K562 (cell line): ENCODE results near the gene ASMTL. TPM values are rescaled to one million over a fixed set of nuclear protein-coding genes. Genes with fewer than 3 reads are reported as not detected.

Experiments
- C11orf30 ChIP-seq: fragments of 450-650 bp; IDR thresholded peaks from 2 replicates; pipeline ENCODE4 v1.6.1; 2016; ENCODE audit warnings: low read depth, mild to moderate bottlenecking
- CBFA2T3 ChIP-seq: fragments of 450-650 bp; IDR thresholded peaks from 2 replicates; pipeline ENCODE4 v1.6.1; 2017
- FOS ChIP-seq: IDR thresholded peaks from 3 replicates; pipeline ENCODE4 v1.6.1; 2011; ENCODE audit not compliant: insufficient read length; ENCODE audit errors: extremely low read depth
- KDM4B ChIP-seq, 2 experiments: fragments of 450-650 bp in 1 of 2; sonication (generic) in 1 of 2; IDR thresholded peaks; 2 replicates each; pipeline ENCODE4 v1.6.1; 2016 to 2017; ENCODE audit warnings: borderline replicate concordance in 2 of 2, antibody characterized with exemption in 1 of 2, low read depth in 1 of 2, mild to moderate bottlenecking in 1 of 2
- MBD2 ChIP-seq: sonication (generic); IDR thresholded peaks from 2 replicates; pipeline ENCODE4 v1.6.1; 2016; ENCODE audit warnings: low read depth, borderline replicate concordance
- SMARCA4 ChIP-seq: fragments of 450-650 bp; IDR thresholded peaks from 2 replicates; pipeline ENCODE4 v1.6.1; 2016
- SMARCE1 ChIP-seq: fragments of 450-650 bp; IDR thresholded peaks from 2 replicates; pipeline ENCODE4 v1.7.1; 2016; ENCODE audit warnings: mild to moderate bottlenecking
- TEAD4 ChIP-seq, 2 experiments: sonication (generic) in 1 of 2; formaldehyde crosslinking in 1 of 2; IDR thresholded peaks; 2 replicates each; pipeline versions ENCODE4 v1.6.1 to v1.8.0; 2012 to 2022; ENCODE audit warnings: borderline replicate concordance in 1 of 2, inconsistent platforms in 1 of 2, low read length in 1 of 2, mild to moderate bottlenecking in 1 of 2, missing genetic modification reagents in 1 of 2
- TFAM ChIP-seq: fragments of 250-450 bp; sonication (Bioruptor Pico); conservative IDR thresholded peaks from 2 replicates; pipeline ENCODE4 v1.5.0; 2021; ENCODE audit warnings: mild to moderate bottlenecking, moderate library complexity
- THRAP3 ChIP-seq: fragments of 450-650 bp; IDR thresholded peaks from 2 replicates; pipeline ENCODE4 v1.6.1; 2016; ENCODE audit warnings: mild to moderate bottlenecking, inconsistent platforms, borderline replicate concordance
- ZNF384 ChIP-seq: IDR thresholded peaks from 2 replicates; pipeline ENCODE4 v1.6.1; 2012; ENCODE audit warnings: low read depth, low read length, improper control_type of control experiment
- ZNF395 ChIP-seq: fragments of 200-800 bp; sonication (Bioruptor generic); IDR thresholded peaks from 2 replicates; pipeline ENCODE4 v1.6.1; 2017; ENCODE audit warnings: missing genetic modification characterization, missing compliant biosample characterization
- polyA plus RNA-seq, 8 experiments: library from polyadenylated mRNA; depleted of rRNA in 4 of 8; stranded (reverse) in 5 of 8; unstranded in 3 of 8; fragments of >200 nt; fragmentation: Nextera tagmentation in 2 of 8; fragmentation: Illumina TruSeq in 1 of 8; extraction: Ambion mirVana in 2 of 8; extraction: Trizol in 1 of 8; gene quantifications; 2 replicates each; pipeline versions ENCODE4 v1.2.1 to v1.2.3, GENCODE V29; 2011 to 2014; ENCODE audit warnings: inconsistent platforms in 1 of 8, missing spikeins in 1 of 8
- total RNA-seq, 7 experiments: library from RNA; depleted of rRNA in 6 of 7; stranded (reverse); fragments of >200 nt in 6 of 7; fragmentation: Illumina TruSeq in 2 of 7; extraction: Trizol in 2 of 7; gene quantifications; 2 replicates each; pipeline versions ENCODE4 v1.2.1 to v1.2.3, GENCODE V29; 2011 to 2021; ENCODE audit warnings: low replicate concordance in 1 of 7
- TF ChIP-seq, protein P1 (sequence below): fragments of 250-450 bp; sonication (Bioruptor Pico); IDR thresholded peaks from 2 replicates; pipeline ENCODE4 v1.8.0; 2021; ENCODE audit warnings: mild to moderate bottlenecking, moderate library complexity
- TF ChIP-seq, protein P2 (sequence below): fragments of 450-650 bp; formaldehyde crosslinking; IDR thresholded peaks from 2 replicates; pipeline ENCODE4 v1.4.0; 2020; ENCODE audit warnings: mild to moderate bottlenecking
- TF ChIP-seq, protein P3 (sequence below): IDR thresholded peaks from 2 replicates; pipeline ENCODE4 v1.6.1; 2011; ENCODE audit not compliant: insufficient read length; ENCODE audit errors: extremely low read depth
- TF ChIP-seq, protein P4 (sequence below): fragments of 200-800 bp; sonication (Bioruptor generic); IDR thresholded peaks from 2 replicates; pipeline ENCODE4 v1.6.1; 2017; ENCODE audit warnings: missing genetic modification characterization, missing compliant biosample characterization

The ASMTL gene
- total and polyA plus RNA-seq, 9 of the 15 experiments (the other 6 are each of a cell fraction or from before 2014, with no cell fraction given): 0.56 to 20.6 (median 7.6) TPM

- TF ChIP-seq, protein P1, sequence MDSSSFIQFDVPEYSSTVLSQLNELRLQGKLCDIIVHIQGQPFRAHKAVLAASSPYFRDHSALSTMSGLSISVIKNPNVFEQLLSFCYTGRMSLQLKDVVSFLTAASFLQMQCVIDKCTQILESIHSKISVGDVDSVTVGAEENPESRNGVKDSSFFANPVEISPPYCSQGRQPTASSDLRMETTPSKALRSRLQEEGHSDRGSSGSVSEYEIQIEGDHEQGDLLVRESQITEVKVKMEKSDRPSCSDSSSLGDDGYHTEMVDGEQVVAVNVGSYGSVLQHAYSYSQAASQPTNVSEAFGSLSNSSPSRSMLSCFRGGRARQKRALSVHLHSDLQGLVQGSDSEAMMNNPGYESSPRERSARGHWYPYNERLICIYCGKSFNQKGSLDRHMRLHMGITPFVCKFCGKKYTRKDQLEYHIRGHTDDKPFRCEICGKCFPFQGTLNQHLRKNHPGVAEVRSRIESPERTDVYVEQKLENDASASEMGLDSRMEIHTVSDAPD (CRISPR knock-in tag): no peak
- peak; percentile 48 for TF ChIP-seq CBFA2T3
- peak; percentile 47 for TF ChIP-seq C11orf30
- TF ChIP-seq MBD2: no peak
- TF ChIP-seq KDM4B (IDR thresholded peaks at IDR 0.05; ENCODE audit: borderline replicate concordance in 2 of 2, low read depth in 1 of 2): no peak
- TF ChIP-seq, protein P2, sequence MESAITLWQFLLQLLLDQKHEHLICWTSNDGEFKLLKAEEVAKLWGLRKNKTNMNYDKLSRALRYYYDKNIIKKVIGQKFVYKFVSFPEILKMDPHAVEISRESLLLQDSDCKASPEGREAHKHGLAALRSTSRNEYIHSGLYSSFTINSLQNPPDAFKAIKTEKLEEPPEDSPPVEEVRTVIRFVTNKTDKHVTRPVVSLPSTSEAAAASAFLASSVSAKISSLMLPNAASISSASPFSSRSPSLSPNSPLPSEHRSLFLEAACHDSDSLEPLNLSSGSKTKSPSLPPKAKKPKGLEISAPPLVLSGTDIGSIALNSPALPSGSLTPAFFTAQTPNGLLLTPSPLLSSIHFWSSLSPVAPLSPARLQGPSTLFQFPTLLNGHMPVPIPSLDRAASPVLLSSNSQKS (CRISPR knock-in tag): no peak
- TF ChIP-seq SMARCA4: peak; percentile 62; the same call in 1 of the 2 replicates
- no peak for TF ChIP-seq ZNF395 (CRISPR knock-in tag)
- no peak for TF ChIP-seq TFAM
- peak; percentile 52; the same call in 1 of the 2 replicates for TF ChIP-seq TEAD4 (IDR thresholded peaks at IDR 0.05; ENCODE audit: low read length)
- TF ChIP-seq TEAD4 (CRISPR knock-in tag; IDR thresholded peaks at IDR 0.05; ENCODE audit: borderline replicate concordance): no peak
- TF ChIP-seq, protein P3, sequence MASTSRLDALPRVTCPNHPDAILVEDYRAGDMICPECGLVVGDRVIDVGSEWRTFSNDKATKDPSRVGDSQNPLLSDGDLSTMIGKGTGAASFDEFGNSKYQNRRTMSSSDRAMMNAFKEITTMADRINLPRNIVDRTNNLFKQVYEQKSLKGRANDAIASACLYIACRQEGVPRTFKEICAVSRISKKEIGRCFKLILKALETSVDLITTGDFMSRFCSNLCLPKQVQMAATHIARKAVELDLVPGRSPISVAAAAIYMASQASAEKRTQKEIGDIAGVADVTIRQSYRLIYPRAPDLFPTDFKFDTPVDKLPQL: no peak
- peak; percentile 38; the same call in 1 of the 2 replicates for TF ChIP-seq ZNF384
- TF ChIP-seq, protein P4, sequence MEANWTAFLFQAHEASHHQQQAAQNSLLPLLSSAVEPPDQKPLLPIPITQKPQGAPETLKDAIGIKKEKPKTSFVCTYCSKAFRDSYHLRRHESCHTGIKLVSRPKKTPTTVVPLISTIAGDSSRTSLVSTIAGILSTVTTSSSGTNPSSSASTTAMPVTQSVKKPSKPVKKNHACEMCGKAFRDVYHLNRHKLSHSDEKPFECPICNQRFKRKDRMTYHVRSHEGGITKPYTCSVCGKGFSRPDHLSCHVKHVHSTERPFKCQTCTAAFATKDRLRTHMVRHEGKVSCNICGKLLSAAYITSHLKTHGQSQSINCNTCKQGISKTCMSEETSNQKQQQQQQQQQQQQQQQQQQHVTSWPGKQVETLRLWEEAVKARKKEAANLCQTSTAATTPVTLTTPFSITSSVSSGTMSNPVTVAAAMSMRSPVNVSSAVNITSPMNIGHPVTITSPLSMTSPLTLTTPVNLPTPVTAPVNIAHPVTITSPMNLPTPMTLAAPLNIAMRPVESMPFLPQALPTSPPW: peak; percentile 48
- peak; percentile 52; the same call in 1 of the 2 replicates for TF ChIP-seq SMARCE1
- TF ChIP-seq THRAP3: no peak
- no peak for TF ChIP-seq FOS
Measured at GRCh38 chrX:1462596-1463251, 10.0 kb upstream of the ASMTL start (continued).
